ENCODE measurements around the gene MSX2.

MSX2 gene

GRCh38 chr5:174675110-174675509 lies 49.3 kb upstream of the MSX2 start:
- CTCF ChIA-PET = interaction anchor here (0.7 kb wide), 1 partner anchor 12 kb away, joined by 3 read pairs; no protein-coding TSS in a partner anchor
- no peak for TF ChIP-seq REPIN1 (tag by site-specific recombination; IDR thresholded peaks at IDR 0.05; ENCODE audit: low read depth)
- no peak for TF ChIP-seq ZNF521 (tag by site-specific recombination; IDR thresholded peaks at IDR 0.05)
- no peak for TF ChIP-seq ZNF223 (tag by site-specific recombination; IDR thresholded peaks at IDR 0.05)
- TF ChIP-seq ZNF561 (tag by site-specific recombination; IDR thresholded peaks at IDR 0.05; ENCODE audit: borderline replicate concordance) = no peak
- no peak for TF ChIP-seq ZNF292 (tag by site-specific recombination; IDR thresholded peaks at IDR 0.05; ENCODE audit: borderline replicate concordance, low read depth)
- TF ChIP-seq ZNF394 (tag by site-specific recombination; IDR thresholded peaks at IDR 0.05; ENCODE audit: borderline replicate concordance) = no peak

GRCh38 chr5:174675916-174676315 lies 48.5 kb upstream of the MSX2 start:
- ChIA-PET POLR2A (no interaction called here), CTCF (interaction anchor here (0.7 to 1.3 kb wide), 2 partner anchors 11 to 50 kb away, joined by 3 read pairs; no protein-coding TSS in a partner anchor)
- H3K36me3 ChIP-seq (ENCODE audit: control insufficient read depth in 2 of 2, insufficient read depth in 1 of 2, low read length in 2 of 2) = no peaks in the 10 kb centered on the region
- TF ChIP-seq ZNF501 (tag by site-specific recombination; IDR thresholded peaks at IDR 0.05) (no peak), ZSCAN4 (tag by site-specific recombination; IDR thresholded peaks at IDR 0.05) (no peak), ZNF404 (tag by site-specific recombination; IDR thresholded peaks at IDR 0.05) (no peak), PRDM1 (tag by site-specific recombination; IDR thresholded peaks at IDR 0.05) (no peak)
- no peak overlapping the region for H3K4me3 ChIP-seq (ENCODE audit: low read depth, low read length)
- H3K9me3 ChIP-seq (ENCODE audit: control insufficient read depth, insufficient read depth, low read depth, low read length) = no peaks in the 10 kb centered on the region
- no peak overlapping the region for H3K27ac ChIP-seq (ENCODE audit: extremely low read depth, low read depth, low read length)
- H3K4me1 ChIP-seq (ENCODE audit: control insufficient read depth, insufficient read depth, low read length) = no peaks in the 10 kb centered on the region

More at GRCh38 chr5:174675110-174675509, 49.3 kb upstream of the MSX2 start:
- no peak overlapping the region for H3K27ac ChIP-seq (ENCODE audit: extremely low read depth, low read depth, low read length)
- H3K4me3 ChIP-seq (ENCODE audit: low read depth, low read length) = no peak overlapping the region
- no peaks in the 10 kb centered on the region for H3K4me1 ChIP-seq (ENCODE audit: control insufficient read depth, insufficient read depth, low read length)
- H3K36me3 ChIP-seq (ENCODE audit: control insufficient read depth in 2 of 2, insufficient read depth in 1 of 2, low read length in 2 of 2) = no peaks in the 10 kb centered on the region
- no peaks in the 10 kb centered on the region for H3K9me3 ChIP-seq (ENCODE audit: control insufficient read depth, insufficient read depth, low read depth, low read length)
- POLR2A ChIA-PET = no interaction called here

GRCh38 chr5:174678107-174678506 lies 46.3 kb upstream of the MSX2 start:
- Histone ChIP-seq H3K27ac (ENCODE audit: extremely low read depth, low read depth, low read length) (no peak overlapping the region), H3K4me3 (ENCODE audit: low read depth, low read length) (no peak overlapping the region), H3K36me3 (ENCODE audit: control insufficient read depth in 2 of 2, insufficient read depth in 1 of 2, low read length in 2 of 2) (no peaks in the 10 kb centered on the region), H3K4me1 (ENCODE audit: control insufficient read depth, insufficient read depth, low read length) (no peaks in the 10 kb centered on the region), H3K9me3 (ENCODE audit: control insufficient read depth, insufficient read depth, low read depth, low read length) (no peaks in the 10 kb centered on the region)
- TF ChIP-seq PRDM4 (tag by site-specific recombination; IDR thresholded peaks at IDR 0.05) (no peak), ZFP3 (tag by site-specific recombination; IDR thresholded peaks at IDR 0.05; ENCODE audit: low read depth) (peak; percentile 87)
- ChIA-PET POLR2A (no interaction called here), CTCF (interaction anchor here (0.6 to 0.8 kb wide), 2 partner anchors 99 to 155 kb away, joined by 3 to 4 read pairs; no protein-coding TSS in a partner anchor)

GRCh38 chr5:174680901-174681565 lies 43.3 kb upstream of the MSX2 start:
- ChIA-PET POLR2A (no interaction called here), CTCF (interaction anchor here (1.0 kb wide), 1 partner anchor 261 kb away, joined by 4 read pairs; no protein-coding TSS in a partner anchor)
- Histone ChIP-seq H3K27ac (ENCODE audit: extremely low read depth, low read depth, low read length) (no peak overlapping the region), H3K4me1 (ENCODE audit: control insufficient read depth, insufficient read depth, low read length) (no peaks in the 10 kb centered on the region), H3K4me3 (ENCODE audit: low read depth, low read length) (no peak overlapping the region), H3K9me3 (ENCODE audit: control insufficient read depth, insufficient read depth, low read depth, low read length) (no peaks in the 10 kb centered on the region; the same call in 1 of the 2 replicates), H3K36me3 (ENCODE audit: control insufficient read depth in 2 of 2, insufficient read depth in 1 of 2, low read length in 2 of 2) (no peaks in the 10 kb centered on the region)
- TF ChIP-seq ZNF37A (tag by site-specific recombination; IDR thresholded peaks at IDR 0.05) (no peak), SP7 (tag by site-specific recombination; IDR thresholded peaks at IDR 0.05) (no peak), ZNF558 (tag by site-specific recombination; IDR thresholded peaks at IDR 0.05) (no peak), ZNF416 (tag by site-specific recombination; IDR thresholded peaks at IDR 0.05) (no peak), ZNF654 (tag by site-specific recombination; IDR thresholded peaks at IDR 0.05; ENCODE audit: low read depth) (no peak), ZNF140 (tag by site-specific recombination; IDR thresholded peaks at IDR 0.05) (no peak), PATZ1 (tag by site-specific recombination; IDR thresholded peaks at IDR 0.05) (no peak), ZSCAN18 (tag by site-specific recombination; IDR thresholded peaks at IDR 0.05) (no peak), ZNF121 (tag by site-specific recombination; IDR thresholded peaks at IDR 0.05) (no peak)

All from HEK293 (cell line).